KMS-11 (cell line): ENCODE results near the gene DNAI4.

ENCODE experiments used
- H2AFZ ChIP-seq: fragments of 200-600 bp; sonication (generic); 2 replicates; pipeline ENCODE4 v1.6.1; 2016; ENCODE audit warnings: antibody characterized with exemption, mixed run types, low read depth
- H3K27ac ChIP-seq: fragments of 200-600 bp; sonication (generic); 2 replicates; pipeline ENCODE4 v1.6.1; 2016; ENCODE audit warnings: mild to moderate bottlenecking, mixed run types
- H3K27me3 ChIP-seq: fragments of 200-600 bp; sonication (generic); 2 replicates; pipeline ENCODE4 v1.6.1; 2017; ENCODE audit warnings: mild to moderate bottlenecking, low read depth, mixed run types, moderate library complexity; ENCODE audit not compliant: insufficient read depth
- H3K36me3 ChIP-seq: fragments of 200-600 bp; sonication (generic); 2 replicates; pipeline ENCODE4 v1.6.1; 2017; ENCODE audit warnings: mild to moderate bottlenecking, mixed run types; ENCODE audit not compliant: insufficient read depth
- H3K4me1 ChIP-seq: fragments of 200-600 bp; sonication (generic); 2 replicates; pipeline ENCODE4 v1.6.1; 2016; ENCODE audit warnings: mild to moderate bottlenecking, low read depth, mixed run types; ENCODE audit not compliant: poor library complexity, severe bottlenecking
- H3K4me2 ChIP-seq: fragments of 200-600 bp; sonication (generic); 2 replicates; pipeline ENCODE4 v1.7.0; 2016; ENCODE audit warnings: mild to moderate bottlenecking, mixed run types
- H3K4me3 ChIP-seq: fragments of 200-600 bp; sonication (generic); IDR thresholded peaks from 2 replicates; pipeline ENCODE4 v1.6.1; 2017; ENCODE audit warnings: low read depth, low read length, mixed read lengths; ENCODE audit not compliant: insufficient read depth
- H3K79me2 ChIP-seq: fragments of 200-600 bp; sonication (generic); 2 replicates; pipeline ENCODE4 v1.6.1; 2016; ENCODE audit warnings: low read depth, mixed run types; ENCODE audit not compliant: insufficient read depth
- H3K9ac ChIP-seq: fragments of 200-600 bp; sonication (generic); 2 replicates; pipeline ENCODE4 v1.6.1; 2016; ENCODE audit warnings: mild to moderate bottlenecking, mixed run types
- H4K20me1 ChIP-seq: fragments of 200-600 bp; sonication (generic); 2 replicates; pipeline ENCODE4 v1.6.1; 2016; ENCODE audit warnings: mild to moderate bottlenecking, mixed run types; ENCODE audit not compliant: insufficient read depth
- CTCF ChIP-seq: fragments of 200-600 bp; sonication (generic); conservative IDR thresholded peaks from 2 replicates; pipeline ENCODE4 v1.6.1; 2017; ENCODE audit warnings: low read depth, mild to moderate bottlenecking, antibody characterized with exemption, low read length, moderate library complexity, mixed read lengths

The DNAI4 gene

GRCh38 chr1:66930823-66931174, 6.1 kb upstream of the DNAI4 start:
- Histone ChIP-seq H3K4me1 (peaks cover 28% of the 10 kb centered on the region), H2AFZ (no peak overlapping the region), H4K20me1 (no peaks in the 10 kb centered on the region), H3K4me2 (peak overlapping the region; percentile 82), H3K36me3 (no peaks in the 10 kb centered on the region), H3K9ac (peak overlapping the region; percentile 99), H3K4me3 (no peak overlapping the region), H3K79me2 (peaks cover 97% of the 10 kb centered on the region), H3K27me3 (no peaks in the 10 kb centered on the region), H3K27ac (peak overlapping the region; percentile 98)
- no peak for TF ChIP-seq CTCF

DNA sequence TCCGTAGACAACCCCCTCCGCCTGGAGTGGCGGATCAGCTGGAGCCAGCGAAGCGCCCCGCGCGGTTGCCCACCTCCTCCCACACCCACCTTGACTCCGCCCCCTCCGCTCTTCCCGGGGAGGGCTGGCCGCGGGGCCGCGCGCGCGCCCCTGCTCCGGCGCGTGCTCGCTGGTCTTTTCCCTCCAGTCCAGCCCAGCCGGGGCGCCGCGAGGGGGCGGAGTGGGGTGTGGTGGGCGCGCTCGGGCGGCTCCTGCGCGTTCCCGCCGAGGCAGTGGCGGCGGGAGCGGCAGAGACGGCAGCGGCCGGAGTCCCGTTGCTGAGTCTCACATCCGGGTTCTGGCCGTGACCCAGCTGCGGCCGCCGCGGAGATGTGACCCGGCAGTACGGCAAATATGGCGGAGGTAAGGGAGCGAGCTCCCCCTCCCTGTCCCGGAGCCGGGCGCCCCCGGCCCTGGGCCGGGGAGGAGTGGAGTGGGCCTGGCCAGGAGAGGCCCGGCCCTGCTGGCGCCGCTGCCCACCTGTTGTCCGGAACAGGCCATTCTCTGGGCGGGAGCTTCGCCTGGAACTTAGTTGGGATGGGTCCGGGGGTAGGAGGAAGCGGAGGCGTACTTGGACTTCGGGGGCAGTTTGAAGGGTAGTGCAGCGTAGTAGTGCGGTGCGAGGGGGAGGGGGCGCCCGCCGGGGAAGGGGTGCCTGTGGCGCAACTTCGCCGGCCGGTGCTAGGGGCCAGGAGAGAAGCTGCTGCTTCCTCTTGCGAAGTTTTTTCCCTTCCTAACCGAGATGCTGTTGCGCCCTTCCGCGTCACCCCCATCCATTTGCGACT, 5.6 kb upstream of the DNAI4 start:
- H3K36me3 ChIP-seq, result no peaks in the 10 kb centered on the region
- peaks cover 23% of the 10 kb centered on the region for H3K4me1 ChIP-seq
- H4K20me1 ChIP-seq, result no peaks in the 10 kb centered on the region
- peak overlapping the region; percentile 82 for H3K4me2 ChIP-seq
- H3K4me3 ChIP-seq, result no peak overlapping the region
- no peak for TF ChIP-seq CTCF
- H3K9ac ChIP-seq, result peak overlapping the region; percentile 99
- no peak overlapping the region for H2AFZ ChIP-seq
- H3K27ac ChIP-seq, result peak overlapping the region; percentile 98
- no peaks in the 10 kb centered on the region for H3K27me3 ChIP-seq
- peaks cover 96% of the 10 kb centered on the region for H3K79me2 ChIP-seq

DNA sequence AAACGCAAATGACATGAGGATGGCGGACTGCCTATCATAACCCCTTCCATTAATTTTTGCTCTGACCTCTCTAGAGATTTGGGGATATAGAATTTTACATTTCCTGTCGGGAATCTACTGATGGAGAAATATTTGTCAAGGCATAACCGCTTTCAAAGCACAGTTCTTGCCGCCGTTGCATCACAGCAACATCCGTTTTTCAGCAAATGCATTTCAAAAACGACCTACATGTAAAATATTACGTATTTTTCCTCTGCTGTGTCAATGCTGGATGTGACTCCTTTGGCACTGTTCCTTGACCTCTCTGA, 5.0 kb upstream of the DNAI4 start:
- H3K27ac ChIP-seq, result peak overlapping the region; percentile 98; the same call in 1 of the 2 replicates
- H3K27me3 ChIP-seq, result no peaks in the 10 kb centered on the region
- H3K79me2 ChIP-seq, result peaks cover 91% of the 10 kb centered on the region
- no peak overlapping the region for H2AFZ ChIP-seq
- no peaks in the 10 kb centered on the region for H4K20me1 ChIP-seq
- peaks cover 23% of the 10 kb centered on the region for H3K4me1 ChIP-seq
- TF ChIP-seq CTCF, result no peak
- H3K4me3 ChIP-seq, result no peak overlapping the region
- no peaks in the 10 kb centered on the region for H3K36me3 ChIP-seq
- H3K9ac ChIP-seq, result no peak overlapping the region
- H3K4me2 ChIP-seq, result peak overlapping the region; percentile 52

DNA sequence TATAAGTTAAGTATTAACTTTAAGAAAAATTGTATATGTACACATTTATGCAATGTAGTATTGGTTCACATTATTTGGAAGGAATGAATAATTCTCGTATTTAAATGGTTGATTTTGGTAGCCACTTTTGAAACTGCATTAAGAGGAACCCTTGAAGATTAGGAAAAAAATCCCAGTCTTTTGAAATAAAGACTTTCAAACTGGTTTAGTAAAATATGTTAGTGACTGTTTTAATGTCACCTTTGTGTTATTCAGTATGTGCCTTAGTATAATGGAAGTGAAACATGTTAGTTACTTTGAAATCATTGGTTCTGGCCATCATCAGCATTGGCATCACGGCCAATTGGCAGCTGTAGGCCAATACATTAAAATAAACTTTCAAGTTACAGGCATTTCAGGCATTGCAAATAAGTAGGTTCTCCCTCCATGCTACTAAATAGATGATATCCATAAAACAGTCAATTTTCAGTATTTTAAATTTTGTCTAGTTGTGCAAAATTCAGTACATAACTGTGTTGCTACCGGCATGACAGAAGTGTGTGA, 4.6 kb upstream of the DNAI4 start:
- peaks cover 23% of the 10 kb centered on the region for H3K4me1 ChIP-seq
- no peak for TF ChIP-seq CTCF
- H3K27me3 ChIP-seq, result no peaks in the 10 kb centered on the region
- peak overlapping the region; percentile 98 for H3K27ac ChIP-seq
- H2AFZ ChIP-seq, result no peak overlapping the region
- peak overlapping the region; percentile 52 for H3K4me2 ChIP-seq
- peak overlapping the region; percentile 92; the same call in 1 of the 2 replicates for H3K9ac ChIP-seq
- no peaks in the 10 kb centered on the region for H3K36me3 ChIP-seq
- no peaks in the 10 kb centered on the region for H4K20me1 ChIP-seq
- no peak overlapping the region for H3K4me3 ChIP-seq
- H3K79me2 ChIP-seq, result peaks cover 90% of the 10 kb centered on the region
